ENCODE data around the gene DOCK7.

- TF ChIP-seq, protein P1, sequence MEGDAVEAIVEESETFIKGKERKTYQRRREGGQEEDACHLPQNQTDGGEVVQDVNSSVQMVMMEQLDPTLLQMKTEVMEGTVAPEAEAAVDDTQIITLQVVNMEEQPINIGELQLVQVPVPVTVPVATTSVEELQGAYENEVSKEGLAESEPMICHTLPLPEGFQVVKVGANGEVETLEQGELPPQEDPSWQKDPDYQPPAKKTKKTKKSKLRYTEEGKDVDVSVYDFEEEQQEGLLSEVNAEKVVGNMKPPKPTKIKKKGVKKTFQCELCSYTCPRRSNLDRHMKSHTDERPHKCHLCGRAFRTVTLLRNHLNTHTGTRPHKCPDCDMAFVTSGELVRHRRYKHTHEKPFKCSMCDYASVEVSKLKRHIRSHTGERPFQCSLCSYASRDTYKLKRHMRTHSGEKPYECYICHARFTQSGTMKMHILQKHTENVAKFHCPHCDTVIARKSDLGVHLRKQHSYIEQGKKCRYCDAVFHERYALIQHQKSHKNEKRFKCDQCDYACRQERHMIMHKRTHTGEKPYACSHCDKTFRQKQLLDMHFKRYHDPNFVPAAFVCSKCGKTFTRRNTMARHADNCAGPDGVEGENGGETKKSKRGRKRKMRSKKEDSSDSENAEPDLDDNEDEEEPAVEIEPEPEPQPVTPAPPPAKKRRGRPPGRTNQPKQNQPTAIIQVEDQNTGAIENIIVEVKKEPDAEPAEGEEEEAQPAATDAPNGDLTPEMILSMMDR (conservative IDR thresholded peaks at IDR 0.05; ENCODE audit: low read length) = no peak
- no peak for TF ChIP-seq EZH2phosphoT487 (IDR thresholded peaks at IDR 0.05; ENCODE audit: borderline replicate concordance)
These were observed 11.4 kb downstream of the DOCK7 start for GRCh38 chr1:62676611-62677356.
